ENCODE data around the gene KLHDC7A.

DNA sequence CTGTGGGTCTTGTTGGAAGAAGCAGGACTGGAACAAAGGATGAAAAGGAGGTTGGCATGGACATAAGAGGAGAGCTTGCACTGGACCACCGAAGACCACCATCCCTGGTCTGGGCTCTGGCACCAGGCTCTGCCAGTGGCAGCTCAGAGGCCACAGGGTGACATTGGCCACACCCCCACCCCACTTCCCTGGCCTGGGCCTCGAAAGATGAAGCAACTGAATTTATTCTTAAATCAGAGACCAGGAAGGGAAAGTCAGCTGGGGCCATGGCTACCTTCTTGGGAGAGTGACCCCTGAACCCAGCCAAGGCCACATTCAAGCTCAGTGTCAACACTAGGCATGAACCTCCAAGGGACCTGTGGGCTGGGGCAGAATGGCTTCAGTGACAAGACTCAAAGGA is 4.0 kb downstream of the KLHDC7A start:
- TF ChIP-seq, protein P1, sequence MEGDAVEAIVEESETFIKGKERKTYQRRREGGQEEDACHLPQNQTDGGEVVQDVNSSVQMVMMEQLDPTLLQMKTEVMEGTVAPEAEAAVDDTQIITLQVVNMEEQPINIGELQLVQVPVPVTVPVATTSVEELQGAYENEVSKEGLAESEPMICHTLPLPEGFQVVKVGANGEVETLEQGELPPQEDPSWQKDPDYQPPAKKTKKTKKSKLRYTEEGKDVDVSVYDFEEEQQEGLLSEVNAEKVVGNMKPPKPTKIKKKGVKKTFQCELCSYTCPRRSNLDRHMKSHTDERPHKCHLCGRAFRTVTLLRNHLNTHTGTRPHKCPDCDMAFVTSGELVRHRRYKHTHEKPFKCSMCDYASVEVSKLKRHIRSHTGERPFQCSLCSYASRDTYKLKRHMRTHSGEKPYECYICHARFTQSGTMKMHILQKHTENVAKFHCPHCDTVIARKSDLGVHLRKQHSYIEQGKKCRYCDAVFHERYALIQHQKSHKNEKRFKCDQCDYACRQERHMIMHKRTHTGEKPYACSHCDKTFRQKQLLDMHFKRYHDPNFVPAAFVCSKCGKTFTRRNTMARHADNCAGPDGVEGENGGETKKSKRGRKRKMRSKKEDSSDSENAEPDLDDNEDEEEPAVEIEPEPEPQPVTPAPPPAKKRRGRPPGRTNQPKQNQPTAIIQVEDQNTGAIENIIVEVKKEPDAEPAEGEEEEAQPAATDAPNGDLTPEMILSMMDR (conservative IDR thresholded peaks at IDR 0.05; ENCODE audit: low read depth, low read length), result no peak
- TF ChIP-seq EZH2 (IDR thresholded peaks at IDR 0.05; ENCODE audit: low read length, unreplicated experiment), result no peak
- no peak for TF ChIP-seq EZH2phosphoT487 (IDR thresholded peaks at IDR 0.05; ENCODE audit: borderline replicate concordance, low read length)

All from PC-3 (cell line).